ENCODE data around the gene RDH13. TPM values are rescaled to one million over a fixed set of nuclear protein-coding genes. Genes with fewer than 3 reads are reported as not detected.

RDH13 gene
- total and polyA plus RNA-seq, 2 of the 8 experiments (the other 6 are each of a cell fraction or from before 2014, with no cell fraction given): 15.9 to 31.5 TPM

- no peak for TF ChIP-seq RBBP5 (IDR thresholded peaks at IDR 0.05; ENCODE audit: borderline replicate concordance, low read depth, low read length)
- TF ChIP-seq RAD21 (IDR thresholded peaks at IDR 0.05 in 1 of 2, conservative IDR thresholded peaks at IDR 0.05 in 1 of 2; ENCODE audit: low read depth in 2 of 2, low read length in 2 of 2): no peak
These were observed 46.9 kb downstream of the RDH13 start (continued) for GRCh38 chr19:55016017-55016416.
